Measurements from ENCODE around the gene CELSR1. TPM values are rescaled to one million over a fixed set of nuclear protein-coding genes. Genes with fewer than 3 reads are reported as not detected.

Gene CELSR1
- total and polyA plus RNA-seq, 2 donors from 2014 or later, result 15.7 to 49.9 TPM

DNA sequence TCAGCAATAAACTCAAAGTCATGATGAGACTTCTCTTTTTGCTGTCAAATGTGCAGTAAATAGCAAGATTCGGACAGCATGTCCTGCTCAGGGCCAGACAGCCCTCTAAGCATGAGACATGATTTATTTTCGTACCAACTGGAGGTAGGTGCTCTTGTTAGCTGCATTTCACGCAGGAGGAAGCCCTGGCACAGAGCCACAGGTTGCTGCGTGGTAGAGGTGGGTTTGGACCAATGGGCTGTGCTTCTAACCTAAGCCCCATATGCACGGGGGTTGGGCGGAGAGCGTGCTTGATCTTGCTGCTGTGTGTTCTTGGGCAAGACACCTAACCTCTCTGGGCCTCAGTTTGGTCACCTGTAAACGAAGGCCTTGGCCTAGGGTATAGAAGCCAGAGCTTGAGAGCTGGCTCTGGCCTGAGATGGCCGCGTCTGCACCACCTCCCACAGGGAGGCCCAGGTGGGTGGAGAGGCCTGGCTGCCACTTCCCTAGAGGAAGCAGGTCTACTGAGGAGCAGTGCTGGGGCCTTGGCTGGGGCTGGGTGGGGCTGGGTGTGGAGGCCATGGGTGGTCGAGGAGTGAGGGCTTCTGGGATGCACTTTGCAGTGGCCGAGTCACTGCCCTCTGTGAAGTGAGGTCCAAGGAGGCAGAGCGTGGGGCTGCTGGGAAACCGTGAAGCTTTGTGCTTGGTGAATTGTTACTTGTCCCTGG lies 44.3 kb upstream of the CELSR1 start:
- FAIRE-seq (no peak), DNase-seq (peak in 1 of 5 donors; percentile 71)
- Histone ChIP-seq H3K4me3 (ENCODE audit: low read length in 3 of 3) (no peak overlapping the region), H3K36me3 (ENCODE audit: control insufficient read depth in 2 of 3, insufficient read depth in 3 of 3, low read length in 3 of 3) (no peaks in the 10 kb centered on the region), H3K27me3 (ENCODE audit: control insufficient read depth, insufficient read depth, low read length) (no peaks in the 10 kb centered on the region), H3K27ac (ENCODE audit: low read depth in 2 of 2, low read length in 2 of 2) (no peak overlapping the region), H3K9ac (ENCODE audit: low read length in 3 of 3) (no peak overlapping the region), H3K9me3 (ENCODE audit: control insufficient read depth in 2 of 3, insufficient read depth in 1 of 3, low read length in 3 of 3) (no peaks in the 10 kb centered on the region), H3K4me1 (ENCODE audit: control insufficient read depth in 2 of 3, insufficient read depth in 2 of 3, low read depth in 1 of 3, low read length in 3 of 3) (peaks cover 0 to 35% (median 27%) of the 10 kb centered on the region in 3 donors)
- TF ChIP-seq, protein P1, sequence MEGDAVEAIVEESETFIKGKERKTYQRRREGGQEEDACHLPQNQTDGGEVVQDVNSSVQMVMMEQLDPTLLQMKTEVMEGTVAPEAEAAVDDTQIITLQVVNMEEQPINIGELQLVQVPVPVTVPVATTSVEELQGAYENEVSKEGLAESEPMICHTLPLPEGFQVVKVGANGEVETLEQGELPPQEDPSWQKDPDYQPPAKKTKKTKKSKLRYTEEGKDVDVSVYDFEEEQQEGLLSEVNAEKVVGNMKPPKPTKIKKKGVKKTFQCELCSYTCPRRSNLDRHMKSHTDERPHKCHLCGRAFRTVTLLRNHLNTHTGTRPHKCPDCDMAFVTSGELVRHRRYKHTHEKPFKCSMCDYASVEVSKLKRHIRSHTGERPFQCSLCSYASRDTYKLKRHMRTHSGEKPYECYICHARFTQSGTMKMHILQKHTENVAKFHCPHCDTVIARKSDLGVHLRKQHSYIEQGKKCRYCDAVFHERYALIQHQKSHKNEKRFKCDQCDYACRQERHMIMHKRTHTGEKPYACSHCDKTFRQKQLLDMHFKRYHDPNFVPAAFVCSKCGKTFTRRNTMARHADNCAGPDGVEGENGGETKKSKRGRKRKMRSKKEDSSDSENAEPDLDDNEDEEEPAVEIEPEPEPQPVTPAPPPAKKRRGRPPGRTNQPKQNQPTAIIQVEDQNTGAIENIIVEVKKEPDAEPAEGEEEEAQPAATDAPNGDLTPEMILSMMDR (IDR thresholded peaks at IDR 0.05; ENCODE audit: borderline replicate concordance, extremely low read depth, insufficient read depth), result no peak
- intact Hi-C loops (cut with DNase I), result no loop called here

DNA sequence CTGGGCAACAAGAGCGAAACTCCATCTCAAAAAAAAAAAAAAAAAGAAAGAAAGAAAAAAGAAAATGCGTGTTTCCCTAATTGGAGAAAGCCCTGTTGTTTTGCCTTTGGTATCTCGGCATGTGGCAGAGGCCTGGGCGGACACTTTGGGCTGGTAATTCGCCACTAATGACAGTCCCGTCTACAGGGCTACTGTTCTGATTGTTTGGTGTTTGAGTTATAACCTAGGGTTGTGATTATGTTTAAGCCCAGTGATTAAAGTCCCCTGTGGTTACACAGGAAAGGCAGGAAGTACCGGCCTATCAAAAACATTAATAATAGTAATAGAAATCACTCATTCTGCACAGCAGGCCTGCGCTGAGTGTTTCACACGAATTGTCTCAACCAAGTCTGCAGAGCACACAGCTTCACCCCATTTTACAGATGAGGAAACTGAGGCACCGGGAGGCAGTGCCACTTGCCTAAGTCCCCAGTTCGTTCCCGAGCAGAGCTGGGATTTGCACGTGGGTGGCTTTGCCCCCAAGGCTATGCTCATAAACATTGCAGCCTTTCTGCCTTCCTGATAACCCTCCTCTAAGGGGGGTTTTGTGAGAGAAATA lies 43.6 kb upstream of the CELSR1 start:
- TF ChIP-seq, protein P1 (IDR thresholded peaks at IDR 0.05; ENCODE audit: borderline replicate concordance, extremely low read depth, insufficient read depth), result no peak
- Histone ChIP-seq H3K27ac (ENCODE audit: low read depth in 2 of 2, low read length in 2 of 2) (no peak overlapping the region), H3K27me3 (ENCODE audit: control insufficient read depth, insufficient read depth, low read length) (no peaks in the 10 kb centered on the region), H3K9me3 (ENCODE audit: control insufficient read depth in 2 of 3, insufficient read depth in 1 of 3, low read length in 3 of 3) (no peaks in the 10 kb centered on the region), H3K4me3 (ENCODE audit: low read length in 3 of 3) (no peak overlapping the region), H3K4me1 (ENCODE audit: control insufficient read depth in 2 of 3, insufficient read depth in 2 of 3, low read depth in 1 of 3, low read length in 3 of 3) (peaks cover 0 to 36% (median 27%) of the 10 kb centered on the region in 3 donors), H3K9ac (ENCODE audit: low read length in 3 of 3) (no peak overlapping the region), H3K36me3 (ENCODE audit: control insufficient read depth in 2 of 3, insufficient read depth in 3 of 3, low read length in 3 of 3) (no peaks in the 10 kb centered on the region)
- FAIRE-seq (no peak), DNase-seq (peak in 2 of 5 donors; percentile 33 to 52)
- intact Hi-C loops (cut with DNase I), result no loop called here

DNA sequence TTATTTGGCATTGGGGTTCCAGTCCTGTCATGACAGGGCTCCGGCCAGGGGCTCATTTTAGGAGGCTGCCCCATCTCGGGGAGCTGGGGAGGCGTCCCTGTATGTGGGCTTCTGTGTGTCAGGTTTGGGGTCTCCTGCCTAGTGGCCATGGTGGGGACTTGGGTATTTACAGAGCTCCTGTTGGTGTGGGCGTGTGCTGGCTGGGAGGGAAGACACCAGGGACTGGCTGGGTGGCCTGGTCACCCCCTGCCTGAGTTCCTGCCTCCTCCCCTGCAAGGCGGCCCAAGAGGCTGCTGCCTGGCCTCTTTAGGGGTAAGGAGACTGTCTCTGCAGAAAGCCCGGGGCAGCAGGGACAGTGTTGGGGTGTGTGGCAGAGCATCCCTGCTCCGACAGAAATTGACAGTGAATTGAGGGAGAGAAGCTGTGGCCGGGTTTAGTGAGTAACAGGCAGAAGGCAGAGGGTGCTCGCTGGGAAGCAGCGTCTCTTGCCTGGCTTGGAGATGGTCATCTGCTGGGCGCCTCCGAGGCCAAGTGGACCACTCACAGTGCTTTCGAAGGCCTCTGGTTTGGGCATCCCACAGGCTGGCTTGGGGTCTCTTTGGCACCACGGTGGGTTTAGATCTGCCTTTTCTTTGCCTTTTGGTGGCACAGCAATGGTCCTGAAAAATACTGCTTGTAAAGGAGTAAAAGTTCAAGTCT lies 42.5 kb upstream of the CELSR1 start:
- no peaks in the 10 kb centered on the region for H3K9me3 ChIP-seq (ENCODE audit: control insufficient read depth in 2 of 3, insufficient read depth in 1 of 3, low read length in 3 of 3)
- H3K27ac ChIP-seq (ENCODE audit: low read depth in 2 of 2, low read length in 2 of 2), result peak overlapping the region; percentile 54 to 72
- intact Hi-C loops (cut with DNase I), result no loop called here
- H3K4me1 ChIP-seq (ENCODE audit: control insufficient read depth in 2 of 3, insufficient read depth in 2 of 3, low read depth in 1 of 3, low read length in 3 of 3), result peaks cover 0 to 44% (median 24%) of the 10 kb centered on the region in 3 donors
- TF ChIP-seq, protein P1 (IDR thresholded peaks at IDR 0.05; ENCODE audit: borderline replicate concordance, extremely low read depth, insufficient read depth), result no peak
- DNase-seq, result peak in 1 of 5 donors; percentile 61
- H3K36me3 ChIP-seq (ENCODE audit: control insufficient read depth in 2 of 3, insufficient read depth in 3 of 3, low read length in 3 of 3), result no peaks in the 10 kb centered on the region
- no peak overlapping the region for H3K9ac ChIP-seq (ENCODE audit: low read length in 3 of 3)
- H3K27me3 ChIP-seq (ENCODE audit: control insufficient read depth, insufficient read depth, low read length), result no peaks in the 10 kb centered on the region
- H3K4me3 ChIP-seq (ENCODE audit: low read length in 3 of 3), result no peak overlapping the region
- FAIRE-seq, result no peak

Measured in kidney (tissue), 14 donors.